H4 (cell line): Measurements from ENCODE around the gene KRT71. TPM values are rescaled to one million over a fixed set of nuclear protein-coding genes. Genes with fewer than 3 reads are reported as not detected.
"Not testable (repeated sequence)": the region's sequence is repeated elsewhere in the genome, so short reads cannot be mapped to it uniquely, and the experiment has no call there.

ENCODE experiments used
- DNase-seq: peaks from one replicate; pipeline ENCODE4 v3.0.0-alpha.2; 2015; ENCODE audit warnings: low spot score
- total RNA-seq: library from RNA; depleted of rRNA; stranded (reverse); fragments of >200 nt; shearing (Covaris generic); gene quantifications from 2 replicates; pipeline ENCODE4 v1.2.3, GENCODE V29; 2014

KRT71 gene
- total RNA-seq, 1 experiment from 2014 or later, result not detected

DNA sequence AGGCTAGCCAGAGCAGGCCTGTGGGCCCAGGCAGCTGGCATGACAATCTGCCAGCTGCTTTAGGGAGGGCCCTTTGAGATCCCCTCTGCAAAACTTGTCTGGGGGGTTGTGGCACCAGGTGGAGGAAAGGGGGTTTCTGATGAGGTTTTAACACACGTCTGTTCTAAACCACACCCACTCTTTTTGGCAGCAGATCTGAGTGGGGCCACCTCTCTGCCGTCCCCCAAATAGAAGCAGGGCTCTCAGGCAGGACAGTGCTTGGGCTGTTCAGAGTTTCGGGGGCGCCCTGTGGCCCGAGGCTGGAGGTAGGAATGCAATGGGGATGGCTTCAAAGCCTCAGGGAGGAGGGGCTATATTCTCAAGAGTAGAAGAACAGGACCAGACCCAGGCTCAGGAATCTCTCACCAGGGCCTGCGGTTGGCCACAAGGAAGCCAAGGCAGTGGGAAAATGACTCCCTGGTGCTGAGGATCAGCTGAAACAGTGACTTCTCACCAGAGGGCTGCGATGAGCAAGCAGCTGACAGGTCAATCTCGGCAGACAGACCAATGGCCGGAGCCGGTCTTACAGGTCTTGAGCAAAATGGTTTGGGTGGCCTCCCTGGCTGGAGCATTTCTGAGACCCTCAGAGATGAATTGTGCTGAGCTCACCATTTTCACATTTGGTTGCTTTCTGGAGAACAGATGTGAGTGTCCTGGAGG lies 31.2 kb downstream of the KRT71 start:
- peak; percentile 29 for DNase-seq

DNA sequence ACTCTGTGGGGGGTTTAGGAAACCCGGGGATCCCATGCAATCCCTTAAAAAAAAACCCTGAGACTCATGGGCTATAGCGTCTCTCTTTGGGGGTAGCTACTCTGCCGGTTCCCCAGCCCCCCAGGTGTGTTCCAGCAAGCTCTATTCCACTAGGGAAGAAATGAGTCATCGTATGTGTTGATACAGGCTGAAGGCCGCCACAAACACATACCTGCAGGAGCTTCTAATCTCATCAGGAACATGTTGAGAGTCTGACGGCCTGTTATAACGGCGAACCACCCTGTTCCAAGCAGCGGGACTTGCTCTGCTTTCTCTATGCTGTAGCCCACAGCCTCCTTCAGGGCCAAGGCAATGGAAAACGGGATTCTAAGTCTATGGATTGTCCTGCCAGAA lies 31.8 kb downstream of the KRT71 start:
- DNase-seq, result peak; percentile 65

DNA sequence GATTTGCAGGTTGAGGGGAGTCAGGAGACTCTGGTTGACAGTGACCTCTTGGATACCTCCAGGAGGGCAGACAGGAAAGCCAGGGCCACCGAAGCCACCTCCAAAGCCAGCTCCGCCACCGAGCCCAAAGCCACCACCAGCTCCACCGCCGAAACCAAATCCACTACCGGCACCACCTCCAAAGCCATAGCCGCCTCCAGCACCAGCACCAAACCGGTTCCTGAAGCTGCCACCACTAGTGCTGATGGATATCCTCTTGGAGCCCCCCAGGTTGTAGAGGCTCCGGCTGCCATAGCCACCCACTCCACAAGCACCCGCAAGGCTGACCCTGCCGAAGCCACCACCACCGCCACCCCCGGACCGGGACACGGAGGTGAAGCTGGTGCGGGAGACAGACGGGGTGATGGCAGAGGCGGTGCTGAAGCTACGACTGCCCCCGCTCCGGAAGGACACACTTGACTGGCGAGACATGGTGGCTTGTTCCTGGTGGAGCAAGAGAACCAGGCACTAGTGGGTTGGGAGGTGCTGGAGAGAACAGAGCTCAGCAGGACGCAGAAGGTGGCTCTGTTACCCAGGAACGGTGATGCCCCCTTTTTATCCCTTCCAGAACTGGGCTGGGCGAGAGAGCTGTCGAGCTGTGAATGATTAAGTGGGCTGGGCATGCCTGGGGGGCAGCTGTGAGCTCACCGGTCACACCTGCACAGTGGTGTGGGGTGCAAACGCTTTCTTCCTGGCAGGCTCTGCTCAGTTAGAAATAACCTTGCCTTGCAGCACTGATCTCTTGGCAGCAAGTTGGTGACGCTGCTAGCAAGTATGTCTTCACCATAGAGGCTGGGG lies 32.9 kb downstream of the KRT71 start, which contains the start of gene KRT5:
KRT5 (minus strand) TSS at position 569 of the 837 bp plus-strand sequence; CDS start at position 471, 98 bp downstream.
- DNase-seq, result no peak

DNA sequence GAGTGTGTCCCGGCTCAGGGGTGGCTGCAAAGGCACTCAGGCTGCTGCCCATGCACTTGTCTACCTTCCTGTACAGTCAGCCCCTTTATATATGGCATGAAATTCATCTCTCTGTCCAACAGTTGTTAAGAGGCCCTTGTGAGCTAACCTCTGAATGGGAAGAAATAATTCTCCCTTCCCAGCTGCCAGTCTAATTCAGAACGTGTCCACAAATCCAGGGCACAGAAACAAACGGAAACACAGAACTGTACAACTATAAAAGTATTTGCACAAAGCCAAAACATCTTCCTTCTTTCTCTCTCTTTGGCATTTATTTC lies 33.6 kb downstream of the KRT71 start:
- DNase-seq, result no peak

DNA sequence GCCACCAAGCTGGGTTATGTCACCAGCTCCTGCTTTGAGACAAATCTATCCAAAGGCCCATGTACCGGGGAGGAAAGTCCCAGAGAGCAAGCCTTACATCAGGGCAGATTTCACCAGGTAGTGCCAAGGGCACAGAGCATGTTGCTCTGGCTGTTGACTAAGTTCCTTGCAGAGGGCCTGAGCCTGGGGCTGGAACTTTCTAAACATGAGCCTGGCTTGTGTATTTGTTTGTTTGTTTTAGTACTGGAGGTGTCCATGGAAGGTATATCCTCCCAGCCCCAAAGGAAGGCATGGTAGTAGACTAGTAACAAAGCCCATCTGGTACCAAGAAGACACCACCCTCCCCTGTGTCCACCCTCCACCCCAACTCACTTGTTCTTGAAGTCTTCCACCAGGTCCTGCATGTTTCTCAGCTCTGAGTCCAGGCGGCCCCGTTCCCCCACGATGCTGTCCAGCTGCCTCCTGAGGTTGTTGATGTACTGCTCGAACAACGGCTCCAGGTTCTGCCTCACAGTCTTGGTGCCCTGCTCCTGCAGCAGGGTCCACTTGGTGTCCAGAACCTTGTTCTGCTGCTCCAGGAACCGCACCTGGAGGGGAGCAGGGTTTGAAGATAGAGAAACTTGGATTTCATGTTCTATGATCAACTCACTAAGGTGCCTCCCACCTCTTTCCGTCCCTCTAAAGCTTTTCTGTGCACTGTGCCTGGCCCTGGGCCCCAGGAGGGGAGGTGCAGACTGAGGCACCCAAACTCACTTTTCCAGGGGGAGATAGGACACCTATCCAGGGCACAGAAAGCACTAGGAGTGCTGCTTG lies 34.2 kb downstream of the KRT71 start:
- DNase-seq, result no peak

DNA sequence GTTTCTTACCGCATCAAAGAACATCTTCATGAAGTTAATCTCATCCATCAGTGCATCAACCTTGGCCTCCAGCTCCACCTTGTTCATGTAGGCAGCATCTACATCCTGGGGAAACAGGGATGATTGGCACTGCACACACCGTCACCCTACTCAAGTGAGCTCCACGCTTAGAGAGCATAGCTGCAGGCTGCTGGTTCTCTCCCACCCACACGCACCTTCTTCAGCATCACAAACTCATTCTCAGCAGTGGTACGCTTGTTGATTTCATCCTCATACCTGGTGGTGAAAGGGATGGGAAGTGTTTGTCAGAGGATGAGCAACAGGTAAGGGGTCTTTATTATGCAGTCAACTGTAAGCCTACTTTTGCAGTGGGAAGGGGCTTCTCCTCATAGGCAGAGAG lies 35.1 kb downstream of the KRT71 start:
- no peak for DNase-seq

DNA sequence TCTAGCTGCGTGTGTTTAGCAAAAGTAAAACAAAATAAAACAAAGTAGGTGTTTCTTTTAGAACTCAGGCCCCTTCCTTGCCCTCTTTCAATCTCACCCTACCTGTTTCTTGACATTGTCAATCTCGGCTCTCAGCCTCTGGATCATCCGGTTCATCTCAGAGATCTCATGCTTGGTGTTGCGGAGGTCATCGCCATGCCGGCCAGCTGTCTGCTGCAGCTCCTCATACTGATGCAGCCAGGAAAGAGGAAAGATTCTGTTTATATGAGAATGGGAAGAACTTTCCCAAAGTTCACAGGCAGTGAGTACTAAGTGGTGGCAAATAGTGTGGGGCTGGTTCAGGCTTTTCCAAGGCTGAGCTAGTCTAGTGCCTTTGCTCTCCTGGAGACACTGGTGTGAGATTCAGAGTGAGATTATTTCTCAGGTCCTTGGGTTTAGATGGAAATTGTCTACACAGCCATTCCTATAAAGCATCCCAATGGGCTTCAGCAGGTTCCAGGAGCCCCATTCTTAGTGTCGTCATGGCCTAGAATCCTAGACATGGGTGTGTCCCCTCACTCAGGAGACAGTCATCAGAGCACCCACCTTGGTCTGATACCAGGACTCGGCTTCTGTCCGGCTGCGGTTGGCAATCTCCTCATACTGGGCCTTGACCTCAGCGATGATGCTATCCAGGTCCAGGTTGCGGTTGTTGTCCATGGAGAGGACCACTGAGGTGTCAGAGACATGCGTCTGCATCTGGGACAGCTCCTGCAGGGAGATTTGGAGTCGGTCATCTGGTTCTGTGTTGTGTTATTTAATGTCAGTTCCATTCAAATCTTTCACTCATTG lies 35.7 kb downstream of the KRT71 start:
- DNase-seq, result no peak

DNA sequence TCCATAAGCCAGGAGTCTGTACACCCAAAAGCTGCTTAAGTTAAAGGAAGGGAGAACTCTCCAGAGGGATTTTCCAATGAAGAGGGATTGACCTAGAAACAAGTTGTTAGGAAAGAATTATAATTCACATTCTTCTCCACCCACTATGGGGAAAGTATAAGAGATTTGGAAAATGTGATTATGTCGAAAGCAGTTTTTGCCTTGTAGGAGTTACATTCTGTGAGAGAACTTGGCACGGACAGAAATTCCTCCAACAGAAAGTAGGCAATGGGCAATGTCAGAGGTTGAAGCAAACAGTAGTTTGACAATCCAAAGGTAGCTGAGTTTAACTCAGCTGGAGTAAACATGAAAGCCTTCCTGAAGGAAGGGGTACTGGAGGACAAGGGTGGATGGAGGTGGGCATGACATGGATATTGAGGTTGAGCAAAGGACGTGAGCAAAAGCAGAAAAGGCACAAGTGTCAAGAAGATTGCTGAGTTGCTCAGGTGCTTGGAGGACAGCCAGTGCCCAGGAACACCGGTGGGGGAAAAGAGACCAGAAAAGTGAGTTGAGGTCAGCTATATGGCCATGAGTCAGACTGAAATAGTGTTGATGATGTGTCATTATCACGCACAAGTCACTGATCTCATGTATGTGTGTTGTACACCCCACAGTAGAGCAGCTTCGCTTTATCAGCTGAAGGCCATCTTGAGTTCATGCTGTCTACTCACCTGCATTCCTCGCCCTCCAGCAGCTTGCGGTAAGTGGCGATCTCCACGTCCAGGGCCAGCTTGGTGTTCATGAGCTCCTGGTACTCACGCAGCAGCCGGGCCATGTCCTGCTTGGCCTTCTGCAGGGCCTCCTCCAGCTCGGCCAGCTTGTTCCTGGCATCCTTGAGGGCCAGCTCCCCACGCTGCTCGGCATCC lies 36.8 kb downstream of the KRT71 start:
- no peak for DNase-seq

DNA sequence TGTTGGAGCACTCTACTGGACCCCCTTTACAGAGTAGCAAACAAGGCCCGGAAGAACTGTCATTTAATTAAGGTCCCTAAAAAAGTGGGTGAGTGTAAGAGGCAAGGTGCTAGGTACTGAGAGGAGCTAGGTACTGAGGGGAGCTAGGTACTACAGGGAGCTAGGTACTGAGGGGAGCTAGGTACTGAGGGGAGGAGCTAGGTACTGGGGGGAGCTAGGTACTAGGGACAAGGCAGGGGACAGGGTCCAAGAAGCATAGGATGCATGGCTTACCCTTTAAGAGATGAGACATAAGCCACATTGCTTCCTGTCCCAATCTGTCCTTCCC lies 37.7 kb downstream of the KRT71 start:
- DNase-seq, result no peak

DNA sequence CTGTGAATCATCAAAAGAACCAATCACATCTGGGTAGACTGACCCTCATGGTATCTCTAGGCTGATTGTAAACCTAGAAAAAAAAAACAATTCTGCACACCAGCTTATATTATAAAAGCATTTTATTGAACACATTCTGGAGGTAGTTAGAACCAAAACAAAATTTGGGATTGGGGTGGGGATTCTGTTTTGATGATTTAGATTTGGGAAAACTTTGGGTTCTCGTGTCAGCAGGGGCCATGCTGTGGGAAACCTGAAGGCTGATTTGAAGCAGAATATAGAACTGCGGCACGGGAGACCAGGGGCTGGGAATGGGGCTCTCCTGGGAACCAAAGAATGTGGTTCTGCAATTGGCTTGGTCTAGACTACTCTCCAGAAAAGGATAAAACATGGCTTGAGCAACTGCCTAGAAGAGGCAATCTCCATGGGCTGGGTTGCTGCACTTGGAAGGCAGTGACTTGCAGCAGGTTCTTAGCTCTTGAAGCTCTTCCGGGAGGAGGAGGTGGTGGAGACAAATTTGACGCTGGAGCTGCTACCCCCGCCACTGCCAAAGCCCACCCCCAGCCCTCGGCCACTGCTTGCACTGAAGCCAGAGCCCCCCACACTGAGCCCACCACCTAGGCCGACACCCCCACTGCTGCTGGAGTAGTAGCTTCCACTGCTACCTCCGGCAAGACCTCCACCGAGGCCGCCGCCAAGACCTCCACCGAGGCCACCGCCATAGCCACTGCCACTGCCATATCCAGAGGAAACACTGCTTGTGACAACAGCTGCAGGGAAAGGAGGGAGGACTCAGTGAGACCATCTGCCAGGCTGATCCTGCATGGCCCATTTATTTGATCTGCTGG lies 38.2 kb downstream of the KRT71 start:
- DNase-seq, result no peak

DNA sequence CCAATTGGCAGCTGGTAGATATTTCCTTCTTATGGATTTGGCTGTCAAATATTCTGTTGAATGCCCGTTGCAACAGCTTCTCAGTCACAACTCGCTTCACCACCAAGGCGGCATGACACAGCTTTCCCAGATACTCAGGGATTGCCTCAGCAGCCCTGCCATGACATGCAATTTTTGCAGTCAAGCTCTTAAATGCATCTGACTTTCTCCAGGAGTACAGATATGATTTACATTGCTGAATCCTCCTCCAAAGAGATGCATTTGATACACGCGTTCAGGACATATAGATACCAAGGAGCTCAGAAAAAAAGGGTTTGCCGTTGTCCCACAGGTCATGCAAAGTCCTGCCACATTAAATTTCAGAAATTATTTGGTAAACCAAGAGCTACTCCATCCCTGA lies 39.2 kb downstream of the KRT71 start:
- no peak for DNase-seq

DNA sequence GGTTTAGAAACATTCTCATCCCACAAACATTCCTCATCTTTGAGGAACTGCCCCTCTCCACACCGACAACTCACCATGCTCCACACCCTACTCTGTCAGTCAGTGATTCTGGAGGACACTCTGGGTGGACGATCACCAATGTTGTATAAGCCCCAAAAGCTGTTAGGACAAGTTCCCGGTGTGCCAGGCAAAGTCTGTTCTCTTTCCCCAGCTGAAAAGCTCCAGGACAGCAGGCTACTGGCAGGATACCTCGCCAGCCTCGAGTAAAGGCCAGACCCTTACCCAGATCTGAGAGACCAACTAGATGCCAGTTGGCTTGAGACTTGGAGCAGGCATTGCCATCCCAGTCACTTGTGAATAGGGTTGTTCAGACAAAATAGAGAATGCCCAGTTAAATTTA lies 44.7 kb downstream of the KRT71 start:
- DNase-seq, result no peak

DNA sequence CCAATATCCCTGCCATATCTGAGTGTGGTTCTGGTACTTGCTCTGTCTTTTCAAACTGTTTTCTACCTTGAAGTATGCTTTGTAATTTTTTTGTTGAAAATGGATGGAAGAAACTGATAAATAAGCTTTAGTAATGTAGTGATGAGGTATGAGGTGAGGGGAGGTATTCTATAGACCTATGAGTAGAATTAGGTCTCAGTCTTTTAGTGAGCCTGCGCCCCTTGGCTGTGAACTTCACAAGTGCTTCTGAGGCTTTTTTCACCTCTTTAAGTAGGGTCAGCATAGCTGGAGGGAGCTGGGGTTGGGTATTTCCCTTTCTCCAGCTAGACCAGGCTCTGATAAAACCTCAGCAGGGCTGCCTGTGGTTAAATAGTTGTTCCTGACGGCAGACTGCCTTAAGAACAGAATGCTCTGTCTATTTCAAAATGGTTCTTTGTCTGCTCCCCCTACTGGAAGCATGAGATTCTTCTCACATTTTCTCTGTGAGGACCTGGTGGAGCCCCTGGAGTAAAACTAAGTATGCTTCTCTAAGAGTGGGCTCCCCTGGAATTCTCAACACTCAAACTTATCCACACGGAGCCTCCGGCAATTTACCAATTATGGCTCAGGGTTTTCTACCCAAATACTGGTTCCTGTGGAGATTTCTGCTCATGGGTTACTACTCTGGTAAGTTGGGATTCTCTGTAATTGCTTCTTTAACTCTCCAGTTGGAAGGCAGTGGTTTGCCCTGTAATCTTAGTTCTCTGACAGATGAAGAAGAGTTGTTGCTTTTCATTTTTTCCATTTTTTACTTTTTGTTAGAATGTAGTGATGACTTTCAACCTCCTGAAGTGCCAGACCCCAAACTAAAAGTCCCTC lies 45.9 kb downstream of the KRT71 start:
- DNase-seq, result peak; percentile 67

DNA sequence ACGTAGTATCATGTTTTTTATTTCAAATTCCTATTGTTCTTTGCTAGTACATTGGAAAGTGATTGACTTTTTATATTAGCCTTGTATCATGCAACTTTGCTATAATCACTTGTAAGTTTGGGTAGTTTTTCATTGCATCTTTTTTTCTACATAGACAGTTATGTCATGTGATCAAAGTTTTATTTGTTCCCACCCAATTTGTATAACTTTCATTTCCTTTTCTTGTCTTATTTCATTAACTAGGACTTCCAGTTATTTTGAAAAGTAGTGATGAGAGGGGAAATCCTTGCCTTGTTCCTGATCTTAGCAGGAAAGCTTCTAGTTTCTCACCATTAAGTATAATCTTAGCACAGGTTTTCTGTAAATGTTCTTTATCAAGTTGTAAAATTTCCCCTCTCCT lies 50.1 kb downstream of the KRT71 start:
- DNase-seq, result no peak

DNA sequence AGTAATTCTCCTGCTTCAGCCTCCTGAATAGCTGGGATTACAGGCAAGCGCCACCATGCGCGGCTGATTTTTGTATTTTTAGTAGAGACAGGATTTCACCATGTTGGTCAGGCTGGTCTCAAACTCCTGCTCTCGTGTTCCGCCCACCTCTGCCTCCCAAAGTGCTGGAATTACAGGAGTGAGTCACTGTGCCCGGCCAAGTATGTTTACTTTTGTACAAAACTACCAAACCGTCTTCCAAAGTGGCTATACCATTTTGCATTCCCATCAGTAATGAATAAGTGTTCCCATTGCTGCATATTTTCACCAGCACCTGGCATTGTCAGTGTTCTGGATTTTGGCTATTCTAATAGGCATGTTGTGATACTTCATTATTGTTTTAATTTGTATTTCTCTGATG lies 51.5 kb downstream of the KRT71 start:
- DNase-seq, result peak; percentile 55

DNA sequence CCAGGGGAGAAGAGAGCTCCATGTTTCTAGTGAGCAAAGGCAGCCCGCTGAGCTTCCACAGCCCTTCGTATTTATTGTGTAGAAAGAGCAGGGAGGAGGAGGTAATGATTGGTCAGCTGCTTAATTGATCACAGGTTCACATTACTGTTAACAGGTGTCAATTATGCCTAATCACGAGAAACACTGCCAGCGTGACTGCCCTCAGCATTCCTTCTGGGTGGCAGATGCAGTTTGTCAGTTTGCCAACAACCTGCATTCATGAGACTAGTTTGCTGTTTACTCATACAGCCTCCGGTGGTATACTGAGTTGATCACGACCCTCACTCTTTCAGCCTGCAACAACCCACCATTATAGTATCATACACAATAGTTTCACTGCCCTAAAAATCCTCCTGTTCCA lies 52.4 kb downstream of the KRT71 start:
- not testable (repeated sequence) for DNase-seq

DNA sequence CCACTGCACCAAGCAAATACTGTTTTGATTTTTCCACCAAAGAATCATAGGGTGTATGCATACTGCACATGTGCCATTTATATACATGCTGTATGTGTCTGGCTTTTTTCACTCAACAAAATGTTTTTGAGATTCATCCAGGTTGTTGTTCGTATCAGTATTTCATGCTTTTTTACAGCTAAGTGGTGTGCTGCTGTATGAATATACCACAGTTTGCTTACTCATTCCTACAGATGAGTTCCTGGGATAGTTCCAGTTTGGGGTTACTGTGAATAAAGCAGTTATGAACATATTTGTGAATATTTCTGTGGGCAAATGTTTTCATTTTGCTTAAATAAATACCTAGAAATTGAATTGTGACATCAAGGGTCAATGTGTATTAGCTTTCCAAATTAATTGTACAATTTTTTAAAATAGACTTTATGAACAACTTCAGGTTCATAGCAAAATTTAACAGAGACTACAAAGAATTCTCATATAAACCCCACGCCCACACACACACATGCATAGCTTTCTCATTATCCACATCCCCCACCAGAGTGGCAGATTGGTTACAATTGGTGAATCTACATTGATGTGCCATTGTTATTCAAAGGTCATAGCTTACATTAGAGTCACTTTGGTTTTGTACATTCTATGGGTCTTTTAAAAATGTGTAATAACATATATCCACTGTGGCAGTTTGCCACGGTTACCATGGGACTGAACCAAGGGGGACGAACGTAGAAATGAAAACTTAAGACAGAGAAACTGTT lies 53.0 kb downstream of the KRT71 start:
- DNase-seq, result no peak

DNA sequence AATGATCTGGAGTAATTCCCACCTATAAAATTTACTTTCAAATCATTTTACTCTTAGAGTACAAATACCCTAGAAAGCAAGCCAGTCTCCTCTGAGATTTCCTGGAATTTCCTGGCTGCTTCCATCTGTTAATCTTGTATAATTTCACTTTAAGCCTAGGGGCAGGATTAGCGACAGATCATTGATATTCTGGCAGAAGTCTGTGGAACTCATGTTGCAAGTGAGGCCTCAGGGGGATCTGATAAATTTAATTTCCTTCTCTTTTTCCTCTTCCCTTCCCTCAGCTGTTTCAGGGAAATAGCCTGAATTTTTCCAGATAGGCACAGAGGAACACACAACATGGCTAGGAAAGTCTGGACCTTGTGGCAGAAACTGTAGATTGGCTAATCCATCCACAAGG lies 54.0 kb downstream of the KRT71 start:
- no peak for DNase-seq
